ENCODE measurements around the gene TMEM138. TPM values are rescaled to one million over a fixed set of nuclear protein-coding genes. Genes with fewer than 3 reads are reported as not detected.
"Not testable (repeated sequence)": the region's sequence is repeated elsewhere in the genome, so short reads cannot be mapped to it uniquely, and the experiment has no call there.

The TMEM138 gene
- total RNA-seq, 1 donor from 2014 or later: 22.9 TPM

DNA sequence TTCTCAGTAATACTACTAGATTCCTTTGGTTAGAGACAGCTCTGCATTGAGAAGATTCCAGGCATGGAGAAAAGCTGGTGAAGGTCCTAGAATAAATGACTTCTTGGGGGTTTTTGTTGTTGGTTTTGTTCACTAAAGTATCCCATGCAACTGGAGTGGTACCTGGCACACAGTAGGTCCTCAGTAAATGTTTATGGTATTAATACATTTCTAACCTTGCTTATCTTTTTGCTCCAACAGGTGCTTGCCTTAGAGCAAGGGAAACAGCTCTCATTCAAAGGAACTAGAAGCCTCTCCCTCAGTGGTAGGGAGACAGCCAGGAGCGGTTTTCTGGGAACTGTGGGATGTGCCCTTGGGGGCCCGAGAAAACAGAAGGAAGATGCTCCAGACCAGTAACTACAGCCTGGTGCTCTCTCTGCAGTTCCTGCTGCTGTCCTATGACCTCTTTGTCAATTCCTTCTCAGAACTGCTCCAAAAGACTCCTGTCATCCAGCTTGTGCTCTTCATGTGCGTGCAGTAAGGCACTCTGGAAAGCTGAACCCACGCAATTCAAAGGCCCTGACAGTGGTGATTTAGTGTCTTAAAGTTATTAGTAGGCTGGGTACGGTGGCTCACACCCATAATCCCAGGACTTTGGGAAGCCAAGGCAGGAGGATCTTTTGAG lies 2.0 kb downstream of the TMEM138 start:
- no peak for DNase-seq (ENCODE audit: low read depth)

DNA sequence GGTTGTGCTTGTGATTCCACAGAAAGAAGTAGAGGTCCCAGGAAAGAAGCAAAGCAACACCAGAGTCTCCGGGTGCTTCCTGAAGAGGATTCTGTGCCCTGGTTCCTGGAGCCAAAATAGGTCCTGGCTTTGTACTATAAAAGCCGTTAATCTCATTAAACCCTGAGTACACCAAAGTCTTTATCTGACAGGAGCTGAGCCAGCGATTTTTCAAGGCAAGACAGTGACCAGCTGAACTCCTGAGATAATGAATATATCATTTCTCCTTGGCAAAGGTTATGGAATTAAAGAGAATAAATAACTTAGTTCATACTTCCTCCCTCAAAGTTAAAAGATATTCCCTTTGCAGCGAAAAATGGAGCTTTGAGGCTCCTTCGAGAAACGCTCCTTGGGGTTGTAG lies 5.2 kb downstream of the TMEM138 start:
- DNase-seq (ENCODE audit: low read depth): no peak

DNA sequence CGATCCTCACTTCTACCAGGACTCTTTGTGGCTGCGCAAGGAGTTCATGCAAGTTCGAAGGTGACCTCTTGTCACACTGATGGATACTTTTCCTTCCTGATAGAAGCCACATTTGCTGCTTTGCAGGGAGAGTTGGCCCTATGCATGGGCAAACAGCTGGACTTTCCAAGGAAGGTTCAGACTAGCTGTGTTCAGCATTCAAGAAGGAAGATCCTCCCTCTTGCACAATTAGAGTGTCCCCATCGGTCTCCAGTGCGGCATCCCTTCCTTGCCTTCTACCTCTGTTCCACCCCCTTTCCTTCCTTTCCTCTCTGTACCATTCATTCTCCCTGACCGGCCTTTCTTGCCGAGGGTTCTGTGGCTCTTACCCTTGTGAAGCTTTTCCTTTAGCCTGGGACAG lies 6.5 kb downstream of the TMEM138 start:
- DNase-seq (ENCODE audit: low read depth): no peak

GRCh38 chr11:61369372-61370348 lies 7.5 kb downstream of the TMEM138 start:
- peak; percentile 34 for DNase-seq (ENCODE audit: low read depth)

DNA sequence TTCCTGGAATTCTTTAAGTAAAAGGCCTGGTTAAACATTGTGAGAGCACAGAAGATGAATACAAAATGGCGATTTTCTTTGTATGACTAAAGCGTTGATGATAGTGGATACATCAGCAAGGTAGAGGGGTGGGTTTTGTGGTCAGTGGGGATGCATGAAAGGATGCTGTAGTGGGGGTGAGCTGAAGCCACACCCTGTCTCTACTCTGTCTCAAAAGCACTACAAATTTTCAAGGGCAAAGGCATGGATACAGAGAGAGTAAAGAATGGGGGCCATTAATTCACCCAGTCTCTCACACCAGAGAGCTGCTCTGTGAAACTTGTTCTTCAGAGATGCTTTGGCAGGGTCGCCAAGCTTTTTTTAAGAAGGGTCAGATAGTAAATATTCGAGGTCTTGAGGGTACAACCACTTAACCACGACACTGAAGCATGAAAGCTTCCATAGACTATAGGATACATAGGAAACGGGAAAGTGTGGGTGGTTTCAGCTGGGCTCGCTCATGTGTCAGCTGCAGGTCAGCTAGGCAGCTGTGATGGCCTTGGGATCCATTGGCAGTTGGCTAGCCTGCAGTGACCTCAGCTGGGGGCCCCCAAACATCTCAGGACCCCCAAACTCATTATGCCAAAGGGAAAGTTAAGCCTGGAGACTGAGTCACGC lies 8.3 kb downstream of the TMEM138 start:
- no peak for DNase-seq (ENCODE audit: low read depth)

- DNase-seq (ENCODE audit: low read depth): no peak
Observed at GRCh38 chr11:61372659-61373420, 10.7 kb downstream of the TMEM138 start.

DNA sequence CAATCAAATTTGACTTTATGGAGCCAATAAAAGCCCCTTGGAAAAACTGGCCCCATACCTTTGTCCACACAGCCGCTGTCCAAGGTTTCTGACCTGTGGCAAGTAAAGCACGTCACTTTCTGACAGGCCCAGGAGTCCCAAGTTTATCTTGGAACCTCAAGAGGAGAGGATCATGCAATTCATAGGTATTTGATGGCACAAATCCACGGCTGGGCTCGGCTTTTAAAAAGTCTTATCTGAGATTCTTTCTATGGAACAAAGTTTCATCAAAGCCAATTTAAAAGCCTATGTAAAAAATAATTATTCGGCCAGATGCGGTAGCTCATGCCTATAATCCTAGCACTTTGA lies 13.6 kb downstream of the TMEM138 start:
- DNase-seq (ENCODE audit: low read depth): no peak

DNA sequence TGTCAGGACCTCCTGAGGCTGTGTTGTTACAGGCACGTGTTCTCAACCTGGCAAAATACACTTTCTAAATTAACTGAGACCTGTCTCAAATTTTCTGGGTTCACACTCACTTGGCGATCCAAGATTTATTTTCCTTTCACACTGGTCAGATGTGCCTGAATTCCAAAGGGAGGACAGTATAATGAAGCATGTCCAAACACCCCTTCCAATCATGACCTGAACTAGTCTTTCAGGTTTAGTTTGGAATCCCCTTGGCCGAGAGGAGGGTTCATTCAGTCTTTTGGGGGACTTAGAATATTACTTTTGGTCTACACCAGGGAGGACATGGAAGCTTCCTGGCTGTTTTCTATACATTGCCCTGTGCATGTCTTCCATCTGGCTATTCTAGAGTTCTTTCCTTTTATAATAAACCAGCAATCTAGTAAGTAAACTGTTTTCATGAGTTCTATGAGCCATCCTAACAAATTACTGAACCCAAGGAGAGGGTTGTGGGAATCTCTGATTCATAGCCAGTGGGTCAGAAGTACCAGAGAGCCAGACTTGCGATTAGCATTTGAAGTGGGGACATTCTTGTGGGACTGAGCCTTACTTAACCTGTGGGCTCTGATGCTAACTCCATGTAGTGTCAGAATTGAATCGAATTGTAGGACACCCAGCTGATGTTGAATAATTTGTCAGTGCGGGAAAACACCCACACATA lies 15.4 kb downstream of the TMEM138 start:
- no peak for DNase-seq (ENCODE audit: low read depth)

GRCh38 chr11:61378713-61379313 lies 16.6 kb downstream of the TMEM138 start:
- DNase-seq (ENCODE audit: low read depth): peak; percentile 93

DNA sequence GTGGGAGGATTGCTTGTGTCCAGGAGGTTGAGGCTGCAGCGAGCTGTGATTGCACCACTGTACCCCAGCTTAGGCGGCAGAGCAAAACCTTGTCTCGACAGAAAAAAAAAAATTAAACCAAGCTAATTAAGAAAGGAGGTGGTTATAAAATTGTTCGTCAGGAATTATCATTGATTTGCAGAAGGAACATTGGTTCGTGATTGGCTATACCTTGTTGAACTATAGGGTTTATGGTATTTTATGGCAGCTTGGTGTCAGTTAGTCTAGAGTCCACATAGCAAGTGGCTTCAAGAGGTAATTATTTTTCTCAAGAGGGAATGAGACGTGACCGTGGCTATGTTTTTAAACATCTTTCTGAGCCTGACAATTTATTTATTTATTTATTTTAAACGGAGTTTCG lies 18.7 kb downstream of the TMEM138 start:
- DNase-seq (ENCODE audit: low read depth): no peak

- not testable (repeated sequence) for DNase-seq (ENCODE audit: low read depth)
Observed at GRCh38 chr11:61383859-61384258, 21.7 kb downstream of the TMEM138 start.

- no peak for DNase-seq (ENCODE audit: low read depth)
Observed at GRCh38 chr11:61384271-61385242, 22.4 kb downstream of the TMEM138 start.

- no peak for DNase-seq (ENCODE audit: low read depth)
Observed at GRCh38 chr11:61390161-61390560, 28.0 kb downstream of the TMEM138 start.

DNA sequence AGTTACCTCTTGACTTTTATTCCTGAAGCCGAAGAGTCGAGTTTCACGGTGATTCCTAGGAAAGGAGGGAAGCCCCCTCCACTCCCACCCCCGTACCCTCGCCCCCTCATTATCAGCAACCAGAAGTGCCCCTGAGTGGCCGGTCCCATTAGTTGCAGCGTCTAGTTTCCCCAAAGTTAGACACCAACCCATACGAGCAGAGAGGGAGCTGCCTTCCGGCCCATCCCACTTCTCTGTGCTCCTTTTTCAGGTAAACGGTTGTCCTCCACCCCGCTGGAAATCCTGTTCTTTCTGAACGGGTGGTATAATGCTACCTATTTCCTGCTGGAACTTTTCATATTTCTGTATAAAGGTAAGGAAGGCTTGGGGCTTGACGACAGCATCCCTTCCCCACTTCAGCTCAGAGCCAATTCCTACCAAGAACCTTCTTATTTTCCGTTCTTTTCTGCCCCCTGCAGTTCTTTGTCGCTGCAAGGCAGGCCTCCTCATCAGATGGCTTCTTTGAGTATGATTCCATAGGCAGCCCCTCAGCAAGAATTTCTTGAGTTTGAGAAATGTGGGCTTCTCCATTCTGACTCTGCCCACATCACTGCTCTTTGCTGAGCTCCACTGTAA lies 30.9 kb downstream of the TMEM138 start:
- peak; percentile 32 for DNase-seq (ENCODE audit: low read depth)

DNA sequence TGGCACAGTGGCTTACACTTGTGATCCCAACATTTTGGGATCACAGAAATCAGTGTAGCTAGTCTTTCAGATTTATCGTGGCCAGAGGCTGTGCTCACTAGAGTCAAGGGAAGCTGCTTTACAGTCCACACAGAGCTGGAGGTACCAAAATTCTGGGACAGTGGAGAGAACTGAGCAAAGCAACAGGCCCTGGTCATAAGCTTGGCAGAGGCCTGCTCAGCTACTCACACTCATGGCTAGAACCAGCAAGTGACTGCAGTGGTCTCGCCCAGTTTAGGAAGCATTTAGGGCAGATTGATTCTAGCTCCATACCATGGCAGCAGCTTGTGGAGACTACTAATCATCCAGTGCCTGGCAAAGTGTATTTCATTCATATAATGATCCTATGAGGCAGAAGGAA lies 39.0 kb downstream of the TMEM138 start:
- no peak for DNase-seq (ENCODE audit: low read depth)

- DNase-seq (ENCODE audit: low read depth): no peak
Observed at GRCh38 chr11:61401573-61401972, 39.4 kb downstream of the TMEM138 start.

- no peak for DNase-seq (ENCODE audit: low read depth)
Observed at GRCh38 chr11:61403658-61404057, 41.5 kb downstream of the TMEM138 start.

DNA sequence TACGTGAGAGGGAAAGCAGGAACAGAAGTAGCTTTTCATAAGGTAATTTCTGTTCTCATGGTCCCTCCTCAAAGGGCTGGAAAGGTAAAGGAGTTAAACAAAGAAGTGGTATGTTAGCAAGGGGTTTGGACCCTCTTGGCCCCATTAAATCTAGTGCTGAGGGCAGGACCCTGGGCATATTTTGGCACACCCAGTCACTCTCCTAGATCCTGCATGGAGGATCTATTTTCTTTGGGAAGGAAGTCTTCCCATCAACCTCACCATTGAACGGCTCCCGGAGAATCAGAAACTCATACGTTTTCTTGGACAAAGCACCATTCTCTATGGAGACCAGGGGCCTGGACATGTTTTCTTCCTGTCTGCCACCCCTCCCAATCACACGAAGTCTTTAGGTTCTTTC lies 41.9 kb downstream of the TMEM138 start:
- DNase-seq (ENCODE audit: low read depth): no peak

GRCh38 chr11:61404641-61405040 lies 42.5 kb downstream of the TMEM138 start:
- no peak for DNase-seq (ENCODE audit: low read depth)

Measured in renal cortical epithelial cell (primary cell).